A549 treated with GW870086 at 1 μM for 4 hours (cell line): ENCODE results near the gene ABCC8. TPM values are rescaled to one million over a fixed set of nuclear protein-coding genes. Genes with fewer than 3 reads are reported as not detected.

Experiments
- total RNA-seq: library from RNA; stranded (reverse); fragments of 200-300 nt; extraction: Qiagen RNA extraction; gene quantifications from 5 replicates; pipeline ENCODE4 v1.2.3, GENCODE V29; 2022; ENCODE audit warnings: low read depth

Gene ABCC8
- 2.0 to 3.3 TPM (median 2.8 TPM) in 5 replicates for total RNA-seq

DNA sequence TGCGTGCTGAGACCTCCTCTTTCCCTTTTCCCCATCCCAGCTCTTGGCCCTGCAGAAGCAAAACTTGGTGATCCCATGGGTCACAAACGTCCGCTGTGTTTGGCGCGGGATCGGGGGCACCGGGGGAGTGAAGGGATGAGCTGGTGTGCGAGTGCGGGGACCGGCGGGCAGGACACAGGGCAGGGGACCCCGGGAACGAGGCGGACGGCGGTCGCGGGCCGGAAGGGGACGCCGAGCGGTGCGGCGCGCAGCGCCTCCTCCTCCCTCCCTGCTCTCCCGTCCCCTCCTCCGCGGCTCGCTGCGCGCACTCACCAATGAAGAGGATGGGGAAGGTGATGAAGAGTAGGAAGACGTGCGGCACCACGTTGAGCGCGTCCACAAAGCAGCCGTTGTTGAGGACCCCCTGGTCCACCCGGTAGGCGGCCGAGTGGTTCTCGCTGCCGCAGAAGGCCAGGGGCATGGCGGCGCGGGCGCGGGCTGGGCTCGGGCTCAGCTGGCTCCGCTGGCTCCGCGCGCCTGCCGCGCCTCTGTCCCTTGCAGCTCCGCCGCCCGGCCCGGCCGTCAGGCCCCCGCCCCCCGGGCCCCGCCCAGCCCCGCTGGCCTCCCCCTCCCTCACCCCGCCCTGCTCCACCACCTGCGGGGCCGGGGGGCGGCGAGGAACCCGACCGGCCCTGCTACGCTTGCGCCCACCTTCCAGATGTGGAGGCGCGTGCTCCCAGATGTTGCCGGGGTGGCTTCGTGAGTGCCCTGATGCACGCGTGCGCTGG lies at the start of gene ABCC8:
ABCC8 (minus strand) TSS at position 529 of the 767 bp plus-strand sequence; CDS start at position 460, 69 bp downstream.

GRCh38 chr11:17388609-17389210 lies 87.9 kb downstream of the ABCC8 start, which contains the start of gene KCNJ11:
TSS of gene KCNJ11 (minus strand) at chr11:17388659. CDS start at chr11:17388091, 568 bp downstream.

DNA sequence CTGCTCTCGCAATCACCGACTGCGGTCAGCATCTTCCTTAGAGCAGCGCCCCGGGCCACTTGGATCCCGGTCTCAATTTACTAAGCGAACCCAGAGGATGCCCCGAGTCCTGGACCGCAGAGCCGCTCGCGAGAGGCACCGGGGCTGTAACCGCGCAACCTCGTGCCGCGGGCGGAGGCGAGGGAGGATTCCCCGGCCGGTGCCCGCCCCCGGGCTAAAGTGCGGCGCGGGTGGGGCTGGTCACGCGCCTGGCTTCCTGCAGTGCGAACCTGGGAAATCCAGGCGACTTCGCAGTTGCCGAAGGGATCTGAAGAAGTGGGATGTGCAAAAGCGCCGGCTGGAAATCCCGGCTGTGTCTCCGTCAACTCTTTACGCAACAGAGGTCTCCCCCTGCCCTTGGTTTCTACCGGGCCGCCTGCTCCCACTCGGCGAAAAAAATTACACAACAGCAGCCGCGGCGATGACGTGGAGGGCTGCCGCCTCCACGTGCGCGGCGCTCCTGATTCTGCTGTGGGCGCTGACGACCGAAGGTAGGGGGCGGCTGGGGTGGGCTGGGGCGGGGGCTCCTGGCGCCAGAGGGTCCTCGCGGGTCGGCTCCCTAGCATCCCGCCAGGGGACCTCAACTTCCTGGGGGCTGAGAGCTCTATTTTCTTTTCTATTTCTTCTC lies 125.0 kb downstream of the ABCC8 start, which contains the start of gene NCR3LG1:
NCR3LG1 (plus strand) TSS at position 291 of the 667 bp plus-strand sequence; CDS start at position 461, 170 bp downstream.

Other genes starting within 250 kb of the ABCC8 start
- 27.7 to 34.5 TPM (median 34.3 TPM) in 5 replicates for gene NUCB2, start 200.1 kb downstream of the ABCC8 start, total RNA-seq
- gene NCR3LG1, start 125.0 kb downstream of the ABCC8 start, total RNA-seq, result 1.8 to 3.0 TPM (median 2.6 TPM) in 5 replicates
- 1.1 to 1.8 TPM (median 1.4 TPM) in 5 replicates for gene KCNJ11, start 88.2 kb downstream of the ABCC8 start, total RNA-seq
- gene USH1C, start 67.6 kb upstream of the ABCC8 start, total RNA-seq, result 0.54 to 1.6 TPM (median 1.1 TPM) in 5 replicates
- not detected in 5 replicates for gene OTOG, start 70.4 kb upstream of the ABCC8 start, total RNA-seq
- gene MYOD1, start 242.7 kb upstream of the ABCC8 start, total RNA-seq, result not detected in 5 replicates